CD4-positive, alpha-beta T cell treated with Interleukin-4 for 4 hours (primary cell): ENCODE results near the gene MPHOSPH9.

Experiments used
- DNase-seq: peaks from one replicate; pipeline ENCODE4 v3.0.0-alpha.2; 2020

MPHOSPH9 gene, protein sequence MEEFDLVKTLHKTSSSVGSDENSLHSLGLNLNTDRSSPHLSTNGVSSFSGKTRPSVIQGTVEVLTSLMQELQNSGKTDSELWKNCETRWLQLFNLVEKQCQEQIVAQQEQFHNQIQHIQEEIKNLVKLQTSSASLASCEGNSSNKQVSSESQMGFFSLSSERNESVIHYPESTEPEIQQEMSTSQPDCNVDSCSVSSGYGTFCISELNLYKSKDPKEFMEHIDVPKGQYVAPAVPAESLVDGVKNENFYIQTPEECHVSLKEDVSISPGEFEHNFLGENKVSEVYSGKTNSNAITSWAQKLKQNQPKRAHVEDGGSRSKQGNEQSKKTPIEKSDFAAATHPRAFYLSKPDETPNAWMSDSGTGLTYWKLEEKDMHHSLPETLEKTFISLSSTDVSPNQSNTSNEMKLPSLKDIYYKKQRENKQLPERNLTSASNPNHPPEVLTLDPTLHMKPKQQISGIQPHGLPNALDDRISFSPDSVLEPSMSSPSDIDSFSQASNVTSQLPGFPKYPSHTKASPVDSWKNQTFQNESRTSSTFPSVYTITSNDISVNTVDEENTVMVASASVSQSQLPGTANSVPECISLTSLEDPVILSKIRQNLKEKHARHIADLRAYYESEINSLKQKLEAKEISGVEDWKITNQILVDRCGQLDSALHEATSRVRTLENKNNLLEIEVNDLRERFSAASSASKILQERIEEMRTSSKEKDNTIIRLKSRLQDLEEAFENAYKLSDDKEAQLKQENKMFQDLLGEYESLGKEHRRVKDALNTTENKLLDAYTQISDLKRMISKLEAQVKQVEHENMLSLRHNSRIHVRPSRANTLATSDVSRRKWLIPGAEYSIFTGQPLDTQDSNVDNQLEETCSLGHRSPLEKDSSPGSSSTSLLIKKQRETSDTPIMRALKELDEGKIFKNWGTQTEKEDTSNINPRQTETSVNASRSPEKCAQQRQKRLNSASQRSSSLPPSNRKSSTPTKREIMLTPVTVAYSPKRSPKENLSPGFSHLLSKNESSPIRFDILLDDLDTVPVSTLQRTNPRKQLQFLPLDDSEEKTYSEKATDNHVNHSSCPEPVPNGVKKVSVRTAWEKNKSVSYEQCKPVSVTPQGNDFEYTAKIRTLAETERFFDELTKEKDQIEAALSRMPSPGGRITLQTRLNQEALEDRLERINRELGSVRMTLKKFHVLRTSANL

DNA sequence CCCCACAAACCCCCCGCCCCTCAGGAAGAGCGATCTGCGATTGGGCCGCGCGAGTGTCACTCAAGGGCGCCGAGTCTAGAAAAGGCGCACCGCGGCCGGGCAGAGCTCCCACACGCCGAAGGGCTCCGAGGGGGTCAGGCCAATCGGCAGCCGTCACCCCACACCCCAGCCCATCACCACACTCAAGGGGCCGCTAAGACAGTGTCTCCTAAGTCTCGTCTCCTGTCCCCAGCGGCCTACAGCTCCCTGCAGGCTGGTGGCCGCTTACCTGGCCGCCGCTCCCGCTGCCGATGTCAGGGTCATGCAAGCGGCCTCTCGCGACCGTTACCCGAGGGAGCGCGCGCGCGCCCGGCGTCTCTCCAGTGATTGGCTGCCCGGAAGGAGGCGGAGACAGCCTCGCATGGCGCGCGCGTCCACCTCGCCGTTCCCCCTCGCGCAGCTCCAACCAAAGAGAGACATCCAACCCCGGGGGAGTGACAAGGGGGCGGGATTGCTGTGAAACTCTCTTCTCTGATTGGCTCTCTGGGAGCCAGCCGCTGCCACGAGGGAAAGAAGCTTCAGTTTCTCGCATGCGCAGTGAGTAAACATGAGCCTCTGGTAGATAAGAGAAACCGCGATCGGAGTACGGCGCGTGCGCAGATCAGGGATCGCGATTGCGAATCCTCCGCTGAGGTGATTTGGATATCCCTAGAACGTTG lies at the start of gene MPHOSPH9, which contains the start of gene MTRFR:
Gene MPHOSPH9 (minus strand): TSS at position 335 of the 698 bp plus-strand sequence. CDS start 2,777 bp downstream, outside the sequence.
Gene MTRFR (plus strand): TSS at position 630 of the 698 bp plus-strand sequence. CDS start 20,239 bp downstream, outside the sequence.
- DNase-seq = peak; percentile 100

DNA sequence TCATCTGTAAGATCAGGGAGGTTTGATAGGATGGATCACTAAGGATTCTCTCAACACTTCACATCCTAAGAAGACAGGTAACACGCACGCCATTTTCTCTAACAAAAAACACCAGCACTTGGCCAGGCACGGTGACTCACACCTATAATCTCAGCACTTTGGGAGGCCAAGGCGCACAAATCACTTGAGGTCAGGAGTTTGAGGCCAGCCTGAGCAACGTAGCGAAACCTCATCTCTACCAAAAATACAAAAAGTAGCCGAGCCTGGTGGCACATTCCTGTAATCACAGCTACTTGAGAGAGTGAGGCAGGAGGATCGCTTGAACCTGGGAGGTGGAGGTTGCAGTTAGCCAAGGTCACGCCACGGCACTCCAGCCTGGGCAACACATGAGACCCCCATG lies 49.2 kb upstream of the MPHOSPH9 start:
- no peak for DNase-seq

DNA sequence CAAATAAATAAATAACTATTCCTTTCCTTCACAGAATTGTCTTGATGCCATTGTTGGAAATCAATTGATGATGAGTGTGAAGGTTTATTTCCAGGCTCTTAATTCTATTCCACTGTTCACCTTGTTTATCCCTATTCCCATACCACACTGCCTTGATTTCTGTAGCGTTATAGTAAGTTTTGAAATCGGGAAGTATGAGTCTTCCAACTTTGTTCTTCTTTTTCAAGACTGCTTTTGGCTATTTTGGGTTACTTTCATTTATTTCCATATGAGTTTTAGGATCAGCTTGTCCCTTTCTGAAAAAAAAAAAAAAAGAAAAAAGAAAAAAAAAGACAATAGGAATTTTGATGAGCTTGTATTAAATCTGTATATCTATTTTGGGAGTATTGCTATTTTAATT lies 48.0 kb upstream of the MPHOSPH9 start:
- no peak for DNase-seq

DNA sequence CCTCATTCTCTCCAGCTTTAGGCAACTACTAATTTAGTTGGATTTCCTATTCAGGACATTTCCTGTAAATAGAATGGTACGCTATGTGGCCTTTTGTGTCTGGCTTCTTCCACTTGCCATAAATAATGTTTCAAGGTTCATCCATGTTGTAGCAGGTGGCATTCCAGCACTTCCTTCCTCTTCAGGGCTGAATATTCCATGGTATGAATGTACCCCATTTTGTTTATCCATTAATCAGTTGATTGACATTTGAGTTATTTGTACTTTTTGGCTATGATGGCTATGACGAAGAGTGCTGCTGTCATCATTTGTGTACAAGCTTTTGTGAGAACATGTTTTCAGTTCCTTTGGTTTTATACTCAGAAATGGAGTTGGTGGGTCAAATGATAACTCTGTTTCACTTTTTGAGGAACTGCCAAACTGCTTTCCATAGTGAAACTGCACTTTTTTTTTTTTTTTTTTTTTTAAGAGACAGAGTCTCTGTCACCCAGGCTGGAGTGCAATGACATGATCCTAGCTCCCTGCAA lies 45.2 kb upstream of the MPHOSPH9 start:
- DNase-seq = peak; percentile 16

DNA sequence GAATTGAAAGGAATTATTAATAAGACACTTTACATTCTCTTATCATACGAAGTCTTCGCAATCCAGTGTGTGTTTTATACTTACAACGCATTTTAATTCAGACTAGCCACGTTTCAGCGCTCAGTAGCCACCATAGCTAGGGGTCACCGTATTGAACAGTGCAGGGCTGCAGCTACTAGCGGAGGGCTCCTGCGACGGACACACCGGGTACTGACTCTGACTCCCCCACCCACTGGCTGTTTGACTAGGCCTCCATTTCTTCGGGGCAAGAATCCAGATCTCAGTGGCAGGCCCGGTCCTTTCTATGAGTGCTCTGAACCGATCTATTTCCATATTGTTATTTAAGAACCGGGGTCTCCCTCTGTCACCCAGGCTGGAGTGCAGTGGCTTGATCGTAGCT lies 40.2 kb upstream of the MPHOSPH9 start:
- no peak for DNase-seq

DNA sequence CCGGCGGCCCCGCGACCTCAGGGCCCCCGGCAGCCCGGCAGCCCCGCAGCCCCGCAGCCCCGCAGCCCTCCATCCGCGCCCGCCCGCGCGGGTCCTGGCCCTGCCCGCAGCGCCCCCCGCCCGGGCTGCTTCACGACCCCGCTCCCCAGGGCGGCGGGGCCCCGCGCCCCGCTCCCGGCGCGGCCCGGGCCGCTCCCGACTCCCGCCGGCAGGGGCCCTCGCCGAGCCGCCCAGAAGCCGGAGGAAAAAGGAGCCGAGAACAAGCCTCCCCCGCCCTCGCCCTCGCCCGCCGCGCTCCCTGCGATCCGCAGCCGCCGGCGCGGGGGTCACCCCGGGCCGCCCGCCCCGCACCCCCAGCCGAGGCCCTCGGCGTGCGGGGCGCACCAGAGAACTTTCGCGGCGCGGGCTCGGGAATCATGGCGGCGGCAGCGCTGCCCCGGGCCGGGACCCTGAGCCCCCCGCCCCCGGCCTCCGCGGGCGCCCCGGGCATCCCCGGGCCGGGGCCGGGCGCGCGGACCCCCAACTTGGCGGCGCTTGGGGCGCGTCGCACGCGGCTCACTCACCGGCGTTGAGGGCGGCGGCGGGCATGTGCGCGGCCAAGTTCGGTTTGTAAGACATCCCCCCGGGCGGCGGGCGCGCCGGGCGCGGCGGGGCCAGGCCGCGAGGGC lies 38.2 kb upstream of the MPHOSPH9 start:
- DNase-seq = peak; percentile 65

DNA sequence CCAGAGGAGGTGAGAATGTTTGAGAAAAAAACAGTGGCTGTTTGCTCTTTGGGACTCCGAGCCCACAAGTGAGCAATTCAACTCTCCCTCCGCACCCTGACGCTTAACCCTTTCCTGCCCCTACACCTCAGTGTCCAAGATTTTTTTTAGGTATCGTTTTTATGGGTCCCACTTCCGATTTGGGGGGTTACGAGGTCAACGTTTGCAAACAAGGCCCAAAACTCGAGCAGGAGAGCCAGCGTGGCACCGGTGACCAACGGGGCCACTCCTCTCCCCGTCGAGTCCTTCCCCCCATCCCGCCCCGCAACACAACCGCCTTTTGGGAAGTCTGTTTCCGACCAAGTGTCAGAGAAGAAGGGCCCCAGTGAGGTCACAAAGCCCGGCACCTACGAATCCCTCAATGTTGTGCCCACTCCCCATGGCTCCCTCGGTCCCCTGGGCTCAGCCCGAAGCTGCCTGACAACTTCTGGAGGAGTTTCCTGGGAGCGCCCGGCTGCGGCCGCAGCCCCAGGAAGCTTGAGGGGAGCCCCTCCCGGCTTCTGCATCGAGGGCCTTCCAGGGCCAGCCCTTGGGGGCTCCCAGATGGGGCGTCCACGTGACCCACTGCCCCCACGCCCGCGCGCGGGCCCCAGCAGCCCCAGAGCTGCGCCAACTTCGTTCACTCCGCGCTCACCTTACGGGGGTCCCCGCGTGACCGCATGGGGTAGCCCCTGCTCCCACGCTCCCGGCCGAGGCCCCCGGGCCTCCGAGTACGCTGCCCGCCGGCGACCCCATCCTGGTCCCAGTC lies 37.5 kb upstream of the MPHOSPH9 start:
- no peak for DNase-seq

DNA sequence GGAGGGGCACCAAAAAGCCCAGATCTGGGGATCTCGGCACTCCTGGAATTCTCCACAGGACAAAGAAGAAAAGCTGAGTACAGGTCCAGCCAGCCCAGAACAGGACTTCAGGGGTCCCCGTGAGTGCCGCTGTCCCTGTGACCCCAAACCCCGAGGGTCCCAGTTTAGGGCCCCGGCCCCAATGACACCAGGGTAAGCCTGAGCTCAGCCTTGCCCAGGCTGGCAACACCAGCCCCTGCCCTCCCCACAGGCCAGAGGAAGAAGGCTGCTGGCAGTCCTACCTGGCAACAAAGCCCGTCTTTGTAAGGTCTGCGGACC lies 36.9 kb upstream of the MPHOSPH9 start:
- DNase-seq = no peak

DNA sequence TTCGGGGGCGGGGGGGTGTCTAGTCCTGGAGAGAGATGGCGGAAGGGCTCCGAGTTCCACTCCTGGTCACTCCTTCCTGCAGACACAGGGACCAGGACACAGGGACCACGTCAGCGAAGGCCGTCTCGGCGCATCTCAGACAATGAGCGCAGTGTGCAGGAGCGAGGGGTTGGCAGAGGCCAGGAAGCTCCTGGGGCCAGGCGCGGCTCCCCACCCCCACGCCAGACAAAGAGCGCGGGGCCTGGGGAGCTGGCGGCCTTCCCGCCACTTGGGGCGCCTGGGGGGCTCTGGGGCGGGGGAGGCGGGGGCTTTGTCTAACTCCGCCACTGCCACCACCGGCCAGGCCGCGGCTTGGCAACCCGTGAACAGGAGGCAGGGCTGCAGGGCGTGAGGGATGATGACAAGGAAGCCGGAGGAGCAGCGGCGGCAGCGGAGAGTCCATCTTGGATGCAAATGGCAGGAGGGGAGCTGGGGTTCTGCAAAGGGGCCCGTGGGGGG lies 36.5 kb upstream of the MPHOSPH9 start:
- no peak for DNase-seq

DNA sequence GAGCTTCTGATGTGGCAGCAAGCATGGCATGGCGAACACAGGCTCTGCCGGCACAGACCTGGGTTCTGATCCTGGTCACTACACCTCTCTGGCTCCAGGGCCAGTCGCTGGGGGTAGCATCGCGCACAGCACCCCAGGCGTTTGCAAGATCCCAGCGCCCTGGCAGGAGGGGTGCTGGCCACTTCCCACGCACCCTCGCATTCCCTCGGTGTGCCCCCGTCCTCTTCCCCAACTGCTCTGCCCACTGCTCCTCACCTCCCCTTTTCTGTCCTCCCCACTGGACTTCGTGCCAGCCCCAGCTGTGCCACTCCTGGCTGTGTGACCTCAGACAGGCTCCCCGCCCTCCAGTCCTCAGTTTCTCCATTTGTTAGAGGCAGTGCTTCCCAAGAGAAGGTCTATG lies 35.9 kb upstream of the MPHOSPH9 start:
- DNase-seq = no peak

DNA sequence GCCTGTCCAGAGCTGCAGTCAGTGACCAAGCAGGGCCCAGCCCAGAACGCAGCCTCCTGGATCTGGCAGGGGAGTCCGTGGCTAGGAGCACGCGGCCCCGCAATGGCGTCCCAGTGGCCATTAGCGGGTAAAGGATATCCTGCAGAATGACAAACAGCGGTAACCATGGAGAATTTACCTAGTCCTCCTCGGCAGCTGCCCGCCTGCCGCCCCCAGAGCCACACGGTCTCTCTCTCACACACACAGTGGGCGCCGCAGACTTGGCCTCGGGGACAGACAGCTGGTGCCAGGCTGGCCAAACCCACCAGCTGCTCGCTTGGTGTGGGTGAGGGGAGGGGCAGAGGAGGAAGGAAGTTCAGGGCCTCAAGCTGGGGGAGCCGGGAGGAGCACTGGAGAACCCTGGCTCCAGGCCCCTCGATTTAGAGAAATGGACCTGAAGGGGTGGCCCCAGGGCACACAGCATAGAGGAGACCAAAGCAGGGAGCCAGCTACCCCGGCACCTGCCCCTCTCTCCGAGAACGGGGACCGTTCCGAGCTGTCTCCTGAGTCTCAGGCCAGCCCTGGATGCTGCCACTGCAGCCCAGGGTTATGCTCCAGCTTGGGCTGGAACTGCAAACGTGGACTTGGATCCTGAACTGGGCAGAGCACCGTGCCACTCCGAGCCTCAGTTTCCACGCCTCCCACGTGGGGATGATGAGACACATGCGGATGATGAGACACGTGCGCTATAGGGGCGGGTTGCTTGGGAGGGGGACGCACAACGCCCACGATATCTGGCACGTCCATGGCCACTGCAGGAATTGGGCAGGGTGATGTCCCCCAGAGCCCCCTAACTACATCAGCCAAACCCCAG lies 35.3 kb upstream of the MPHOSPH9 start:
- no peak for DNase-seq

DNA sequence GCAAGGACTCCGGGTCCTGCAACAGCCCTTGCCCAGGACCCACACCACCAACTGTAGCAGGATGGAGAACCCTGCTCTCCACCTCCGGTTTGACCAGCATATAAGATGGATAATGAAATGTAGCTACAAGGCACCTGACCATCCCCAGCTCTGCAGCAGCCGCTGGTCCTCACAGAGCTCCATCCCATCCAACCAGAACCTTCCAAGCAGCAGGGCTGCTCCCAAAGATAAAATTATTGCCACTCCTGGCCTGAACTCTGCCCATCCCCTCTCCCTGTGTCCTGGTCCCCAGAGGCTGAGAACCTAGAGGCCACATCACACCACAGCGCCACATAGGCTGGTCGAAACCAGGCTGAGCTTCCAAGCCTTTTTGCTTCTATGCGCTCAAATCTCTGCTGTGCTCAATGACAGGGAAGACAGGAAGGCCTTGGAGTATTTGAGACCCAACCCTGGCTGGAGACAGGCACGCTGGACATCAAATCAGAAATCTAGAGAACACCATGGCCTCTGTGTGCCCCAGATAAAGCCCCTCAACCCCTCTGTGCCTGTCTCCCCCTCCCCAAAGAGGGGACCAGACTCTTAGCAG lies 34.5 kb upstream of the MPHOSPH9 start:
- no peak for DNase-seq

DNA sequence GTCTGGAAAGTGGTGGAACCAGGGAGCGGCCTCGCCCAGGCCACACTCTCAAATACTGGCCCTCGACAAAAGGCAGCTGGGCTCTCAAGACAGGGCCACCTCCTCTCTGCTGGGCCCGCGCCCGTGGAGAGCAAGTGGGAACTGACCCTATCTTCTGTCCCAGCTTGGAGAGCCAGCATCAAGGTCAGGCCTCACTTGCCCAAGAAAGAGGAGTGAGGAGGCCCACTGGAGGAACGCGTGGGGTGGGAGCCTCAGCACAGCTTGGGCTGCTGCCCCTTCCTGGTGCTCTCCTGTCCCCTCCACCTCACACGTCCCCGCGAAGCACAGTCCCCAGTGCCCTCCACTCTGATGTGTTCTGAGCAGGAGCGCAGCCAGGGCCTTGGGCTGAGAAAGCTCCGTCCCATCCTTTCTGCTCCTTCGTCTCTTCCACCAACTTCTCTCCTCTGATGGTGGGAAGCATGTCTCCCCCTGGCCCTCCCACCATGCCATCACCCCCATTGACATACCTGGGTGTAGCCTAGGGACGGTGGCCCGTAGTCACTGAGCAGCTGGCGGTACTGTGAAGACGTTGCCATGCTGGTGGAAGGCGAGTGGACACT lies 33.8 kb upstream of the MPHOSPH9 start:
- no peak for DNase-seq

DNA sequence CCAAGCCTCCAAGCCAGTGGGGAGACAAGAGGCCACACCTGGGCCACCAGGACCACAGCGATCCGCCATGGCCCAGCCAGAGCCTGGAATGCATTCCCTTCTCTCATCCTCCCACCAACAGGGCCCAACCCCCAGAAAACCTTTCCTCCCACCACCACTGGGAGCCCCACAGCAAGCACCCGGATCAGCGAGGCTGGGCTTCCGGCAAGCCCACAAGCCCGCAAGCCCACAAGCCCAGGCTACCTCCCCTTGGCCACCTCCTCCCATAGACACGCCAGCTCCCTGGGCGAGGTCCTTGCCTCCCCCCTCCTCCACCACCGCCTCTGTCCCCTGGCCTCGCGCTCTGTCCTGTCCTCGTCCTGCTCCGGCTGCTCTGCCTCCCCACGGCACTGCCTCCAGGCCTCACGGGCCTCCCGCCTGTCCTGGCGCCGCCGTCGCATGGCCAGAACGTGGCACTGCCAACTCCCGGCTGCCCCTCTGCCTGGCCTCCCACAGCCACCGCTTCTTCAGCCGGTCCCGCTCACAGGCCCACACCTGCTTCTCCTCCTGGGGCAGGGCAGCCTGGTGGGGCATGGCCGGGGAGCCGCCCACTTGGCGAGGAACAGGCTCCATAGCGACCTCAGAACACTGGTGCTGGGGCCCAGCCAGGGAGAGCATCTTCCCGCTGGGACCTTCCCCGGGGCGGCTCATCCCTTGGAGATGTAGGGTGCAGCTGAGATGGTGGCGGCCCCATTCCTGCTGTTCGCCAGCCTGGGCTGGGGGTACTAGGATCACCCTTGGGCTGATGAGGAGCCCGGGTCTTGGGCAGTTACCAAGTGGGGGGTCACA lies 33.1 kb upstream of the MPHOSPH9 start:
- no peak for DNase-seq

DNA sequence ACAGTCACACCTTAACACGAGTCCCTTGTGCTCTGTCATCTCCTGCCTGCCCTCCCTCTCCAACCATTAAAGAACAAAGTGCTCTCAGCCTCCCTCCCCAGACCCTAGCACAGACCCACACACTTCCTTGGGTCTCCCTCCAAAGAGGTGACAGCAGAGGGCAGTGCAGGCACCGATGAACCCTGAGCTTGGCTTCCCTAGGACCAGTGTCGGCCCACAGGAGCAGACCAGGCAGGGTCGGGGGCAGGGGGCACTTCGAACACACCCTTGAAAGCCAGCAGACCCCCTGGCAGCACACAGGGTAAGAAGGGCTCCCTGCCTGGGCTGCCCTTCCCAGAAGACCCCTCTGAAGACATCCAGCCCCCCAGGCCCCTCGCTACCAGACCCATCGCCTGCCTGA lies 31.7 kb upstream of the MPHOSPH9 start:
- no peak for DNase-seq

DNA sequence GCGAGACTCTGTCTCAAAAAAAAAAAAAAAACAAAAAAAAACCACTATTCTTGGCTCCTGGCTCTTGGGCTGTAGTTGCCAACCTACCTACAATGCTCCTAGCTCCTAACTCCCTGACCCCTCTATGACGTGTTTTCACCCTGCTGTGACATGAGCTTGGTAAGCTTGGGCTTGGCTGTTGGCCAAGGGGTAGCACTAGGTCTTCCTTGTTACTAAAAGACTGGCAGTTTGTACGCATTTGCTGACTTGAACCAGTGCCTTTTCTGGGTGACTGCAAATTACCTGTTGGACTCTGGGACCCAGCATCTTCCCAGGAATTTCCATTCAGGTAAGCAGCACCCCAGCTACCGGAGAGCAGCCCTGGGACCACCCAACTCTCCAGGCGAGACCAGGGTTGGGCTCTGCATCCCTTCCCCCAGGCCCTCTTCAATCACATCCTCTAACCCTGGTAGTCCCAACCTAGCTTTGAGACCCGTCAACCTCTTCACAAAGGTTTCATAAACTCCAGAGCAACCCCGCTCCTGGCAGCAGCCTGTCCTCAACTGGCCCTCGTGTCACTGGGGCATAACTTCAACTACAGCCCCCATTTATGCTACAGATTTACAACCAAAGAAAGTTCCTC lies 30.4 kb upstream of the MPHOSPH9 start:
- DNase-seq = no peak

DNA sequence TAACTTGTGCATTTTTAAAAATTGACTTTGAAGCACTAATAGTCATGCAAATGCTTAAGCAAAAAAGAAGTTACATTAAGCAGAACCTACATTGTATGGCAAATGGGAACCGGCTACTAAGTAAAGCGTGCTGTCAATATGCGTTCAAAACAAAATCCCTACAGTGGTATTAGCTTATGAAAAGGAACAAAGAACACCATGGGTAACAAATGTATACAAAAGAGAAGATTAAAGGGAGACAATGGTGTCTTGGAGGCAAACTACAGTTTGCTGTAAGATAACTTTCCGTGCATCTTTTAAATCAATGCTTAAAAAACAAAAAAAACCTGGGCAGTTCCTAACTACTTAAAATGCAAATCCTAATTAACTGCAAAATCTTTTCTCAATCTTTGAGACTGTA lies 28.3 kb upstream of the MPHOSPH9 start:
- no peak for DNase-seq

DNA sequence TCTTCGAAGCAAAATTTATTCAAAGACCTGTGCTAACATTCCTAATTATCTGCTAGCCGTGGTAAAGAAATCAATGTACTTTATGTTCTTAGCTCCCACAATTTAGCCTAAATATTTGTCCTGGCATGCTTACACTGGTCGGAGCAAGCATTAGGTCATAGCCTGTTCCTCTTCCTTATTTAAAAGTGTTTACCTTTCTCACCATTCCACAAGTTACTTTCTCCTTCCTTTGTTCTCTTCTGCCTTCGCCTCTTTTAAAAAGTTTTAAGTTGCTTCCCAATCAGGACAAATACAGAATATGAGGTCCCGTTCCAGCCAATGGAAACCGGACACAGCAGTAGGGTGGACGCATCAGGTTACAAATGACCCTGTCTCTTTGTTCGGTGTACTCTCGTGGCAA lies 27.1 kb upstream of the MPHOSPH9 start:
- no peak for DNase-seq
